D341Med (cell line): ENCODE results near the gene EHD4.

Source experiments
- DNase-seq: peaks from one replicate; pipeline ENCODE4 v3.0.0; 2012; ENCODE audit warnings: low spot score

The EHD4 gene

GRCh38 chr15:41919954-41920538 is 52.3 kb downstream of the EHD4 start:
- DNase-seq = no peak

DNA sequence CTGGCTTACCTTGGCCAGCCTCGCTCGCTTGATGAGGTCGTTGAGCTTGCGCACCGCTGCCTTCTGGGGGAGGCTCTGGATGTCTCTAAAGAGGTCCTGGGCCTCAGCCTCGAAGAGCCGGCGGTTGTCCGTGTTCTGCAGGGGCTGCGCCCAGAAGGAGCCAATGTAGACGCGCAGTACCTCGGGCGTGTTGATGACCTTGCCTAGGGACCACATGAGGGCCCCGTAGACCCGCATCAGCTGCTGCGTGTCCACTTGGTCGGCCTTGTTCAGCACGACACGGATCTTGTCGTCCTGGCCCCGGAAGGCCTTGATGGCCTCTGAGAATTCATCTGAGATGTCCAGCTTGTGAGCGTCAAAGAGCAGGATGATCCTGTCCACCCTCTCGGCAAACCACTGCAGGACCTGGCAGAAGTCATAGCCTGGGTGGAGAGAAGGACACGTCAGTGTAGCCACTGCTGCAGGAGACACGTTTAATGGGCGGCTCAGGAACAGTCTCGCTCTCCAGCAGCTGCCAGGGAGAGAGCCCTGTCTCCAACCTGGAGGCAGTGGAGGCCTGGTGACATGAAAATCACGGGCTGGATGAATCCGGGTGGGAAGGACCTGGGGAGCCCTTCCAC is 53.0 kb downstream of the EHD4 start:
- no peak for DNase-seq

DNA sequence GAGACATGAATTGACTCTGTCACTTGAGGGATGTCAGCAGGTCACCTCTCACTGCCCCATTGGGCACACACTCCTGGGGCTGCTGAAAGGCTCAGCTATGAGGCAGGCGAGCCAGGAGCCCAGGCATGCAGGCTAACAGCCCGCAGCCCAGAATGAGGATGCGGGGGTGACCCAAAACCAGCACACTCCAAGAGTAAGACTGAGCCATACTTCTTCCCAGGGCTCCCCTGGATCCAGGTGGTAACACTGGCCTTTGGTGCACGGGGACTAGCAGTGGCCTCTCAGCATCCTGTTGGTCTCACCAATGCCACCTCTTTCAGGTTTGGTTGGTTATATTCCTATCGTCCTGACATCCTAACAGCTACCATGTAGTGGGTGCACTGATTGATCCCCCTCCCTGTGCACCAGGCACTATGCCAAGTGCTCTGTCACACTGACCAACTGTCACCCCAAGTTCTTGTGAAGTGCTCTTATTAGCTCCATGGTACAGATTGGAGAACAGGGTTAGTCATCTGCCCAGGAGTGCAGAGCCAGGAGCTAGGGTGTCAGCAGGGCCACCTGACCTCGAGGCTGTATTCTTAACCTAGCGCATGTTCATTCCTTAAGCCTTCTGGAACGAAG is 53.7 kb downstream of the EHD4 start:
- DNase-seq = no peak

- no peak for DNase-seq
Measured at GRCh38 chr15:41917767-41918430, 54.5 kb downstream of the EHD4 start.

GRCh38 chr15:41915255-41915994 is 56.9 kb downstream of the EHD4 start:
- no peak for DNase-seq

GRCh38 chr15:41914411-41914810 is 57.9 kb downstream of the EHD4 start:
- DNase-seq = no peak

DNA sequence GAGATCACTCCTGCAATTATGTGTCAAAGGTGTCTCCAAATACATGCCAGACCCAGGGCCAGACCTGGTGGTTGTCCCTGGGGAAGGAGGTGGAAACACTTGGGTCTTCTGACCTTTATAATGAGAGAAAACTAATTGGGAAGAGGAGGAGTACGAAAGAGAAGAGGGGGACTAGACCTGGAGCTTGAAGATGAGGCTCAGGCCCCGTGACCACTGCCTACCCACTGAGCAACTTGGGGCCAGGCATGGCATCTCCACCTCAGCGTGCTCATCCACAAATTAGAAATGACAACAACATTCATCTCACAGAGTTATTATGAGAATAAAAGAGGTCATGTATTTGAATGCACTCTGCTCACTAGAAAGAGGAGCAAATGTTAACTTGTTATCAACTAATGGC is 59.1 kb downstream of the EHD4 start:
- DNase-seq = no peak

GRCh38 chr15:41911691-41912345 is 60.5 kb downstream of the EHD4 start:
- no peak for DNase-seq

DNA sequence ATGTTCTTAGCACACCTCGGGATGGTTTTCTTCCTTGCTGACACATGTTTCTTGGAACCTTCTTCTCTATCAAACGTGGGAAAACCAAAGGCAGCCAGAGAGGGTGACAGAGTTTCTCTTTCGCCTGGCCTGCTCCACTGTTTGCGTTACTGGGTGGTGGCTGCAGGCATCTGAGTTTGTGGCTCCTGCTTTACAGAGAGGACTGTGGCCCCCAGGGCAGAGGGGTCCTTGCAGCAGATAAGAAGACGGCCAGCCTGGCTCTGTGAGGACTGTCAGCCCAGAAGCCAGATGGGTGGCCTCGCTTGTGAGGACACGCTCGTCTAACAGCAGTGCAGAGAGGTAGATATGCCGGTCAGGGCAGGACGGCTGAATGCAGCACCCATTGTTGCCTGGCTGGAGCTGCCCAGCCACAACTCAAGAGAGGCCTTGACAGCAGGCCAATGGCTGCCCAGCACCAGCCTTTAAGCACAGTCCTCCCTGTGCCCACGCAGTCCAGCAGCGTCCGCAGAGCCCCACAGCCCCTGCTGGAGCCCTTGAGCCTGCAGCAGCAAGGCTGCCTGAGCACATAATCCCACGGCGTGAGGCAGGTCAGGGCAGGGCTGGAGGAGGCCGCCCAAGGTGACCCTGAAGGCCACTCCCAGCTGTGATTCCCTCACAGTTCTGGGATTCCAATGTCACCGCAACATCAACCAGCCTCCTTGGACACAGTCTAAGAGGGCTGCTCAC is 63.5 kb downstream of the EHD4 start:
- no peak for DNase-seq

DNA sequence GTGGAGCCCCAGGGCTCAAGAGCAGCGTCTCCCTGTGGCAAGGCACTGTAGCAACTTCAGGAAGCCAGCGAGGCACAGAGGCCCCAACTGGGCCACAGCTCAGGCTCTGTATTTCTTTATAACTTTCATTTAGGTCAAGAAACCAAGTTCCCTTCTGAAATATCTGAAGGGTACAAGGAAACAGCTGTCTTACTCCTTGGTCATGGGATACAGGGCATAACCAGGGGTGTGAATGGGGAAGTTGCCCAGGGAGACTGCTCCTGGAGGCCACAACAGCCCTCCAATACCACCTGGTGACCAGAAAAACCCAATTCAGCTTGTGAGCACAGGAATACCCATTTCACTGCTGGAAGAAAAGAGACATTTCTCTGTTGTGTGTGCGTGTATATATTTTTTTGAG is 65.2 kb downstream of the EHD4 start:
- no peak for DNase-seq

DNA sequence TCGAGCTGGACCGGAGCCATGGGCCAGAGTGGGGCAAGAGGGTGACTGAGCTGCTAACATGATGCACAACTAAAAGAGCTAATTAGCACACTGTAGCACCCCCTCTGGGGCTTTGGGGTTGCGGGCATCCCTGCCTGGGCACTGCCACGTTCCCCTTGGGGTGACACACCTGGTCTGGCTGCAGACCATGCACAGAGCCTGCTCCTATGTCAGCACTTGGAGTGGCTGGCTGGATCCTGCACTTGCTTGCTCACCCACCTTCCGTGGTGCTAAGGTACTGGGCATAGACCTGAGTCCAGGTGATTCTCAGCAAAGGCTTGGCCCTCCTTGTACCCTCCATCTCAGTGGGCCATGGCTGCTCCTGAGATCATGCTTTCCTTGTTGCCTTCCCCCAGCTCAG is 65.7 kb downstream of the EHD4 start:
- no peak for DNase-seq

DNA sequence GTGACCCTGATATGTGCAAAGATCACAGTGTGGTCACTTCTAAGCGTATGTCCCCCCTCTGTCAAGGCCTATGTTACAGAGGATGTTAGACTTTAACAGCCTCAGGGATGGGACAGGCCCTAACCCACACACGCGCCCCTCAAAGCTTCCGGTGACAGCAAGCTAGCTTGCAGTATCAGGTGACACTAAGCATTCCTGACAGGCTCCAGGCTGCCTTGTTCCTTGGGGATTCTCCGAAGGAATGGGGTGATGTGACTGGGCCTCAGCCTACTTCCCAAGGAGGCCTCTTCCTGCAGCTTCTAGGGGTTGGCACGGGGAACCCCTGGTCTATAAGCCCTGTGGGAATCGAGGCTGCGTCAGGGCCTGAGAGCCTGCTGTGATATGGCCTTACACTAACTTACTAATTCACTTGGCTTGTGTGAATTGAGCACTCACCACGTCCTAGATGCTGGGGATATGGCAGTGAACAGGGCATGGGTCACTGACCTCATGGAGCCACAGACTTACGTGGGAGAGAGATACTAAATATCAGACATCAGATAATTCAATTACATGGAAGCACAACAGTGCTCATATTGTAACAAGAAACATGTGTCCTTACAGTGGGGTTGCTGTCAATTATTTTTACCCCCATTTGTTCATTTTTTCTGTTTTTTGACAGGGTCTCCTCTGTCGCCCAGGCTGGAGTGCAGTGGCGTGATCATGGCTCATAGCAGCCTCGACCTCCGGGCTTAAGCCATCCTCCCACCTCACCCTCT is 67.1 kb downstream of the EHD4 start:
- DNase-seq = no peak

GRCh38 chr15:41904541-41905005 is 67.8 kb downstream of the EHD4 start:
- DNase-seq = peak; percentile 84

GRCh38 chr15:41903782-41904181 is 68.6 kb downstream of the EHD4 start:
- no peak for DNase-seq

DNA sequence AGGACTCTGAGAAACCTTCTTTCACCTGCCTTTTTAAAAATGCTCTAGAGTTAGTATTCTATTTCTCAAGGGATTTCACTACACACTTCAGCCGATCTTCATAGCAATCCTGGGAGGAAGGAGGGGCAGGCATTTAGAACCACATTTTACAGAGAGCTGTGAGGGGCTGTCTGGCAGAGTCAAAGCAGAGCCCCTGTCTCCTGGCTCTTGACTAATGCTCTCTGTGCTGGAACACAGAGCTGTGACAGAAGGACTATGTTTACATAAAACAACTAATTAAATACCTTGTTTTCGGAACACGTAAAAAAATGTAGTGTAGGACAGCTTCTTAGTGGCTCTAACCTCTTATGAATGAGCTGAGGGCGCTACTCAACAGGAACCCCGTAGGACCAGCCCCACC is 70.9 kb downstream of the EHD4 start:
- DNase-seq = no peak

GRCh38 chr15:41900526-41901380 is 71.6 kb downstream of the EHD4 start:
- DNase-seq = no peak

- no peak for DNase-seq
Measured at GRCh38 chr15:41899854-41900442, 72.4 kb downstream of the EHD4 start.

- DNase-seq = no peak
Measured at GRCh38 chr15:41897363-41897799, 75.0 kb downstream of the EHD4 start.

- DNase-seq = no peak
Measured at GRCh38 chr15:41896566-41896965, 75.8 kb downstream of the EHD4 start.
